Ishikawa (cell line): ENCODE measurements around the gene AKT1.
A peak's percentile ranks its signal among the peaks of the same experiment; 100 is the strongest.

ENCODE experiments used
- CEBPB ChIP-seq: IDR thresholded peaks from 2 replicates; pipeline ENCODE4 v1.6.1; 2012
- CREB1 ChIP-seq: IDR thresholded peaks from 2 replicates; pipeline ENCODE4 v1.6.1; 2012; ENCODE audit warnings: low read depth
- EGR1 ChIP-seq: IDR thresholded peaks from 2 replicates; pipeline ENCODE4 v1.6.1; 2012
- EP300 ChIP-seq: IDR thresholded peaks from 2 replicates; pipeline ENCODE4 v1.6.1; 2012; ENCODE audit warnings: borderline replicate concordance
- FOXM1 ChIP-seq: IDR thresholded peaks from 2 replicates; pipeline ENCODE4 v1.6.1; 2012; ENCODE audit warnings: low read depth, borderline replicate concordance
- MAX ChIP-seq: IDR thresholded peaks from 2 replicates; pipeline ENCODE4 v1.6.1; 2012
- NFIC ChIP-seq: IDR thresholded peaks from 2 replicates; pipeline ENCODE4 v1.6.1; 2012
- RAD21 ChIP-seq: IDR thresholded peaks from 2 replicates; pipeline ENCODE4 v1.6.1; 2012; ENCODE audit warnings: low read depth
- REST ChIP-seq: IDR thresholded peaks from 2 replicates; pipeline ENCODE4 v1.6.1; 2012; ENCODE audit warnings: low read depth, mild to moderate bottlenecking
- TAF1 ChIP-seq: IDR thresholded peaks from 2 replicates; pipeline ENCODE4 v1.6.1; 2012; ENCODE audit warnings: low read depth, mild to moderate bottlenecking
- TCF12 ChIP-seq: IDR thresholded peaks from 2 replicates; pipeline ENCODE4 v1.6.1; 2012; ENCODE audit warnings: low read depth
- TEAD4 ChIP-seq: IDR thresholded peaks from 2 replicates; pipeline ENCODE4 v1.6.1; 2012
- YY1 ChIP-seq: IDR thresholded peaks from 2 replicates; pipeline ENCODE4 v1.6.1; 2012; ENCODE audit warnings: low read depth
- ZBTB7A ChIP-seq: IDR thresholded peaks from 2 replicates; pipeline ENCODE4 v1.6.1; 2012; ENCODE audit warnings: low read depth

GRCh38 chr14:104786091-104786586, 9.4 kb downstream of the AKT1 start:
- no peak for TF ChIP-seq REST
- peak; percentile 43; the same call in 1 of the 2 replicates for TF ChIP-seq EGR1
- TF ChIP-seq CREB1, result no peak
- no peak for TF ChIP-seq YY1
- TF ChIP-seq TCF12, result no peak
- TF ChIP-seq TAF1, result no peak
- TF ChIP-seq EP300, result no peak
- TF ChIP-seq MAX, result no peak
- TF ChIP-seq FOXM1, result no peak
- no peak for TF ChIP-seq NFIC
- TF ChIP-seq TEAD4, result no peak
- no peak for TF ChIP-seq RAD21
- no peak for TF ChIP-seq CEBPB
- no peak for TF ChIP-seq ZBTB7A
